ENCODE measurements around the gene MOB3A.

MOB3A gene

GRCh38 chr19:2058570-2059421, 37.3 kb downstream of the MOB3A start:
- DNase-seq (ENCODE audit: low spot score) = no peak

GRCh38 chr19:2057484-2058469, 38.3 kb downstream of the MOB3A start:
- no peak for DNase-seq (ENCODE audit: low spot score)

- DNase-seq (ENCODE audit: low spot score) = no peak
Measured at GRCh38 chr19:2056837-2057192, 39.3 kb downstream of the MOB3A start.

GRCh38 chr19:2055931-2056836, 39.9 kb downstream of the MOB3A start:
- no peak for DNase-seq (ENCODE audit: low spot score)

GRCh38 chr19:2054763-2055162, 41.4 kb downstream of the MOB3A start:
- no peak for DNase-seq (ENCODE audit: low spot score)

- no peak for DNase-seq (ENCODE audit: low spot score)
Measured at GRCh38 chr19:2053601-2054389, 42.3 kb downstream of the MOB3A start.

- DNase-seq (ENCODE audit: low spot score) = no peak
Measured at GRCh38 chr19:2051773-2052704, 44.1 kb downstream of the MOB3A start.

- DNase-seq (ENCODE audit: low spot score) = peak; percentile 94
Measured at GRCh38 chr19:2050991-2051772, 44.9 kb downstream of the MOB3A start, which contains the start of gene MKNK2. Gene MKNK2, minus strand, starts transcription at chr19:2051244. Its CDS starts 393 bp downstream, at chr19:2050851.

GRCh38 chr19:2050349-2050990, 45.7 kb downstream of the MOB3A start:
- no peak for DNase-seq (ENCODE audit: low spot score)

GRCh38 chr19:2049741-2050348, 46.3 kb downstream of the MOB3A start:
- peak; percentile 69 for DNase-seq (ENCODE audit: low spot score)

- no peak for DNase-seq (ENCODE audit: low spot score)
Measured at GRCh38 chr19:2048959-2049740, 47.0 kb downstream of the MOB3A start.

- no peak for DNase-seq (ENCODE audit: low spot score)
Measured at GRCh38 chr19:2048104-2048958, 47.8 kb downstream of the MOB3A start.

- no peak for DNase-seq (ENCODE audit: low spot score)
Measured at GRCh38 chr19:2047449-2048103, 48.5 kb downstream of the MOB3A start.

GRCh38 chr19:2047076-2047448, 49.1 kb downstream of the MOB3A start:
- DNase-seq (ENCODE audit: low spot score) = no peak

GRCh38 chr19:2046046-2046907, 49.8 kb downstream of the MOB3A start:
- DNase-seq (ENCODE audit: low spot score) = no peak

All from germinal center (tissue), 1 donor.